PFSK-1 (cell line): ENCODE measurements around the gene RAB13.
A peak's percentile ranks its signal among the peaks of the same experiment; 100 is the strongest.

Experiments used
- POLR2AphosphoS5 ChIP-seq: IDR thresholded peaks from 2 replicates; pipeline ENCODE4 v1.6.1; 2012; ENCODE audit warnings: low read depth, mild to moderate bottlenecking, control low read depth, low read length, moderate library complexity
- REST ChIP-seq, 2 experiments: IDR thresholded peaks; 2 replicates each; pipeline versions ENCODE4 v1.6.1 to v1.8.0; 2011 to 2012; ENCODE audit warnings: low read depth in 2 of 2, low read length in 2 of 2, control low read depth in 1 of 2, inconsistent platforms in 1 of 2, mild to moderate bottlenecking in 1 of 2, moderate library complexity in 1 of 2; ENCODE audit not compliant: insufficient read depth in 1 of 2

GRCh38 chr1:153985941-153986761 is at the start of gene RAB13:
- TF ChIP-seq REST (IDR thresholded peaks at IDR 0.05; ENCODE audit: insufficient read depth in 1 of 2, low read depth in 2 of 2, low read length in 2 of 2) (no peak), POLR2AphosphoS5 (peak; percentile 70)
